Measurements from ENCODE around the gene PATJ. TPM values are rescaled to one million over a fixed set of nuclear protein-coding genes. Genes with fewer than 3 reads are reported as not detected.

PATJ gene
- total and polyA plus RNA-seq, 2 donors (not counting 1 experiment from before 2014, with no cell fraction given): 8.0 to 45.3 TPM

- WGBS (ENCODE audit: insufficient coverage): 0% methylated on average over 36 of the region's 45 CpGs
- intact Hi-C loops (cut with micrococcal nuclease): loop anchor here (1.0 to 5.0 kb wide), 2 partner anchors 17 to 648 kb away; partner anchors contain the start of gene PATJ
- Histone ChIP-seq H3K4me1 (ENCODE audit: control insufficient read depth in 2 of 2, insufficient read depth in 2 of 2, low read length in 2 of 2) (peaks cover 9 to 13% of the 10 kb centered on the region in 2 donors), H2AFZ (ENCODE audit: insufficient read depth, low read depth, low read length, poor library complexity, severe bottlenecking) (peak within 1 kb of the TSS; percentile 95), H4K20me1 (ENCODE audit: control insufficient read depth, insufficient read depth, low read length, poor library complexity, severe bottlenecking) (peaks cover 4% of the 10 kb centered on the region), H3K27me3 (replicated peaks in 1 of 4; ENCODE audit: control extremely low read depth in 1 of 4, control insufficient read depth in 3 of 4, insufficient read depth in 4 of 4, low read length in 3 of 4) (peaks cover 0 to 2% (median 0%) of the 10 kb centered on the region in 4 experiments), H3K36me3 (replicated peaks in 1 of 2; ENCODE audit: control extremely low read depth in 1 of 2, control insufficient read depth in 1 of 2, extremely low read depth in 1 of 2, insufficient read depth in 2 of 2, low read length in 1 of 2) (peaks cover 0 to 2% of the 10 kb centered on the region in 2 experiments), H3K4me3 (ENCODE audit: control extremely low read depth in 1 of 5, extremely low read depth in 1 of 5, insufficient read depth in 1 of 5, low read depth in 2 of 5, low read length in 4 of 5) (peak within 1 kb of the TSS; percentile 76 to 99 (median 97)), H3K9ac (ENCODE audit: low read length) (peak within 1 kb of the TSS; percentile 98), H3K79me2 (ENCODE audit: control insufficient read depth, insufficient read depth, low read length) (peaks cover 63% of the 10 kb centered on the region), H3K4me2 (replicated peaks; ENCODE audit: low read depth, low read length, poor library complexity, severe bottlenecking) (peak within 1 kb of the TSS; percentile 89), H3K9me3 (ENCODE audit: control extremely low read depth in 1 of 3, control insufficient read depth in 2 of 3, insufficient read depth in 1 of 3, low read length in 2 of 3) (no peaks in the 10 kb centered on the region), H3K27ac (ENCODE audit: low read length in 2 of 2) (peak within 1 kb of the TSS; percentile 86 to 93)
- Mint-ChIP-seq H3K27me3 (no peaks in the 10 kb centered on the region), H3K4me3 (peak within 1 kb of the TSS; percentile 96), H3K9me3 (ENCODE audit: insufficient read depth) (no peaks in the 10 kb centered on the region), H3K27ac (peak within 1 kb of the TSS; percentile 96), H3K4me1 (peaks cover 24% of the 10 kb centered on the region)
- ATAC-seq (ENCODE audit: low read depth) (peak; percentile 98), DNase-seq (peak; percentile 91)
- TF ChIP-seq CTCF (IDR thresholded peaks at IDR 0.05): no peak
- no peak for TF ChIP-seq EZH2 (IDR thresholded peaks at IDR 0.05; ENCODE audit: borderline replicate concordance, insufficient read depth, low read depth, low read length, poor library complexity, severe bottlenecking)
- CTCF ChIA-PET: no interaction called here
- POLR2A ChIA-PET: interaction anchor here (0.7 kb wide), 1 partner anchor 18 kb away, joined by 3 read pairs; no protein-coding TSS in a partner anchor
These were observed 17.2 kb upstream of the PATJ start, which contains the start of gene TM2D1 for GRCh38 chr1:61724813-61725694. TSS of gene TM2D1 (minus strand) at chr1:61725141. CDS start at chr1:61725120, 21 bp downstream.

GRCh38 chr1:61727544-61727943 is 14.7 kb upstream of the PATJ start:
- H3K27me3 ChIP-seq (replicated peaks in 1 of 4; ENCODE audit: control extremely low read depth in 1 of 4, control insufficient read depth in 3 of 4, insufficient read depth in 4 of 4, low read length in 3 of 4): peaks cover 0 to 2% (median 0%) of the 10 kb centered on the region in 4 experiments
- no peaks in the 10 kb centered on the region for H3K9me3 ChIP-seq (ENCODE audit: control extremely low read depth in 1 of 3, control insufficient read depth in 2 of 3, insufficient read depth in 1 of 3, low read length in 2 of 3)
- H3K27ac ChIP-seq (ENCODE audit: low read length in 2 of 2): no peak overlapping the region
- peaks cover 42% of the 10 kb centered on the region for H3K79me2 ChIP-seq (ENCODE audit: control insufficient read depth, insufficient read depth, low read length)
- Mint-ChIP-seq H3K9me3 (ENCODE audit: insufficient read depth) (no peaks in the 10 kb centered on the region), H3K4me1 (peaks cover 21% of the 10 kb centered on the region), H3K4me3 (no peak overlapping the region), H3K27me3 (no peaks in the 10 kb centered on the region), H3K27ac (no peak overlapping the region)
- H3K4me1 ChIP-seq (ENCODE audit: control insufficient read depth in 2 of 2, insufficient read depth in 2 of 2, low read length in 2 of 2): peaks cover 9 to 13% of the 10 kb centered on the region in 2 donors
- no peak overlapping the region for H3K4me2 ChIP-seq (replicated peaks; ENCODE audit: low read depth, low read length, poor library complexity, severe bottlenecking)
- no CpG with 5 or more reads among the region's 3 CpGs for WGBS (ENCODE audit: insufficient coverage)
- H4K20me1 ChIP-seq (ENCODE audit: control insufficient read depth, insufficient read depth, low read length, poor library complexity, severe bottlenecking): no peaks in the 10 kb centered on the region
- H3K36me3 ChIP-seq (replicated peaks in 1 of 2; ENCODE audit: control extremely low read depth in 1 of 2, control insufficient read depth in 1 of 2, extremely low read depth in 1 of 2, insufficient read depth in 2 of 2, low read length in 1 of 2): peaks cover 0 to 2% of the 10 kb centered on the region in 2 experiments
- H3K4me3 ChIP-seq (ENCODE audit: control extremely low read depth in 1 of 5, extremely low read depth in 1 of 5, insufficient read depth in 1 of 5, low read depth in 2 of 5, low read length in 4 of 5): no peak overlapping the region
- ChIA-PET POLR2A (no interaction called here), CTCF (no interaction called here)
- intact Hi-C loops (cut with micrococcal nuclease): loop anchor here (5.0 kb wide), 1 partner anchor 650 kb away; no protein-coding TSS in a partner anchor
- TF ChIP-seq EZH2 (IDR thresholded peaks at IDR 0.05; ENCODE audit: borderline replicate concordance, insufficient read depth, low read depth, low read length, poor library complexity, severe bottlenecking) (no peak), CTCF (IDR thresholded peaks at IDR 0.05) (no peak)
- no peak for DNase-seq
- ATAC-seq (ENCODE audit: low read depth): no peak
- H2AFZ ChIP-seq (ENCODE audit: insufficient read depth, low read depth, low read length, poor library complexity, severe bottlenecking): no peak overlapping the region
- H3K9ac ChIP-seq (ENCODE audit: low read length): no peak overlapping the region
